IMR-90 (cell line): ENCODE measurements around the gene CST4.
"Not testable (repeated sequence)": the region's sequence is repeated elsewhere in the genome, so short reads cannot be mapped to it uniquely, and the experiment has no call there.

Source experiments
- BHLHE40 ChIP-seq: fragments of 150-350 bp; IDR thresholded peaks from 2 replicates; pipeline ENCODE4 v1.6.1; 2016; ENCODE audit warnings: mild to moderate bottlenecking, low read depth, low read length
- CTCF ChIP-seq: conservative IDR thresholded peaks from 2 replicates; pipeline ENCODE4 v1.5.1; 2012; ENCODE audit warnings: mild to moderate bottlenecking, low read depth, low read length, improper control_type of control experiment
- POLR2A ChIP-seq: IDR thresholded peaks from 2 replicates; pipeline ENCODE4 v1.6.1; 2012; ENCODE audit warnings: mild to moderate bottlenecking, low read depth, low read length
- RFX5 ChIP-seq: IDR thresholded peaks from 2 replicates; pipeline ENCODE4 v1.8.0; 2012; ENCODE audit warnings: low read depth, mild to moderate bottlenecking, low read length, moderate library complexity
- SMC3 ChIP-seq: fragments of 150-350 bp; IDR thresholded peaks from 2 replicates; pipeline ENCODE4 v1.6.1; 2016; ENCODE audit warnings: low read depth, mild to moderate bottlenecking, antibody characterized with exemption, low read length, moderate library complexity
- TF ChIP-seq, protein P1 (sequence below): fragments of 150-350 bp; IDR thresholded peaks from 2 replicates; pipeline ENCODE4 v1.6.1; 2016; ENCODE audit warnings: low read depth, mild to moderate bottlenecking, low read length, moderate library complexity, borderline replicate concordance

DNA sequence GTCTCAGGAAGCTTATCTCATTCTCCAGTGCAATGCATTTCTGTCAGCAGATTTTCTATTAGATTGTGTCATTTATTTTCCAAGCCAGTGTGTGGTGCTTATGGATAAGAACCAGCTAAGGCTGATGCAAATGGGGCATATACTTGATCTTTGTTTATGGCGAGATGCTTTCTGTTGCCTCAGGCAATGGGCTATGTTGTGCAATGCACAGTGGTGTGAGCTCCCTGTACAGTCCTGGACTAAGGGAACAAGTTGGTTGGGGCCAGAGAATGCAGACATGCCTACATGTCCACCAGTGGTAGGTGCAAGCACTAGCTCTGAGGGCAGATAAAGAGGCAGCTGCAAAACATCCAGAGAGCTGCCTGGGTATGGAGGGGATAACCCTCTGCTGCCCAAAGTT lies 45.6 kb upstream of the CST4 start:
- not testable (repeated sequence) for TF ChIP-seq CTCF, SMC3, BHLHE40, POLR2A, RFX5
- TF ChIP-seq, protein P1, sequence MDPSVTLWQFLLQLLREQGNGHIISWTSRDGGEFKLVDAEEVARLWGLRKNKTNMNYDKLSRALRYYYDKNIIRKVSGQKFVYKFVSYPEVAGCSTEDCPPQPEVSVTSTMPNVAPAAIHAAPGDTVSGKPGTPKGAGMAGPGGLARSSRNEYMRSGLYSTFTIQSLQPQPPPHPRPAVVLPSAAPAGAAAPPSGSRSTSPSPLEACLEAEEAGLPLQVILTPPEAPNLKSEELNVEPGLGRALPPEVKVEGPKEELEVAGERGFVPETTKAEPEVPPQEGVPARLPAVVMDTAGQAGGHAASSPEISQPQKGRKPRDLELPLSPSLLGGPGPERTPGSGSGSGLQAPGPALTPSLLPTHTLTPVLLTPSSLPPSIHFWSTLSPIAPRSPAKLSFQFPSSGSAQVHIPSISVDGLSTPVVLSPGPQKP = not testable (repeated sequence)
